ENCODE data around the gene TRABD. TPM values are rescaled to one million over a fixed set of nuclear protein-coding genes. Genes with fewer than 3 reads are reported as not detected.
A peak's percentile ranks its signal among the peaks of the same experiment; 100 is the strongest.

Gene TRABD
- total RNA-seq, 1 experiment from 2014 or later = 55.7 TPM

DNA sequence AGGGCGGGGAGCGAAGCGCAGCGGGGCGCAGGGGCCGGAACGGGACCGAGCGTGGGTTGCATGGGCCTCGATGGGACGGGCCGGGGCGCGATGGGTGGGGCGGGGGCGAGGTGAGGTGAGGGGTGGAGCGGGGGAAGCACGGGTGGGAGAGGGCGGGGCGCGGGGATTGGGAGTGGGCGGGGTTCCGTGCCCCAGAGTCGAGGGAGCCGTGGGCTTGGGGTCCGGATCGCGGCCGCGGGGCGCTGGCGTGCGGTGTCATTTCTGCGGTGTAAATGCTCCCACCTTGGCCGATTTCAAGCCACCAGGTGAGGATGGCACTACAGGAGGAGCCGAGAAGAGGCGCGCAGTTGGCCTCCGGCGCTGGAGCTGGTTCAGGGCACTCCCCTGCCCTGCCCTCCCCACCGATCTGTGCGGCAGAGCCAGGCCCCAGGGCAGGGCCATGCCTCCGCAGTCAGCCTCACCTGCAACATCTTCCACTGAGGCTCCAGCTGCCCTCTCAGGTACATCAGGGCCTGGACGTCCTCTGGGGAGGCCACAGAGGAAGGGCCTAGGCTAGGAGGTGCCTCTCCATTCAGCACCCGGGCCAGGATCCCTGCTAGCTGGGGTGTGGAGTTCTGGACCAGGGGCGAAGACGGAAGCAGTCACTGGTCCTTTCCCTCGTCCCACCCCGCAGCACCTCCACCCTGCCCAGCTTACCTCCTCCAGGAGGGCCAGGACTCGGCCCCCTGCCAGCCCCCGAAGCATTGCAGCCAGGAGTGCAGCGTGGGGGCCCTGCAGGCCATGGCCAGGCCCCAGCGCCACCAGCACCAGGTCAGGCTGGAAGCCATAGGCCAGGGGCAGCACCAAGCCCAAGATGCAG, 59.7 kb downstream of the TRABD start:
- ChIA-PET POLR2A (no interaction called here), CTCF (interaction anchor here (0.6 kb wide), 2 partner anchors 88 to 107 kb away, joined by 4 to 6 read pairs; no protein-coding TSS in a partner anchor)
- intact Hi-C loops (cut with micrococcal nuclease; ENCODE audit: unreplicated experiment) (no loop called here), in situ Hi-C loops (cut with HindIII; ENCODE audit: low pct_unique_long_range_greater_than_20kb, low sequenced_read_pairs) (no loop called here)
- H3K4me3 ChIP-seq (ENCODE audit: low read depth in 2 of 2, low read length in 2 of 2) = peak overlapping the region; percentile 78 to 79
- DNase-seq (ENCODE audit: low read depth, low spot score) = no peak
- H3K36me3 ChIP-seq (ENCODE audit: control insufficient read depth, insufficient read depth, low read length) = no peaks in the 10 kb centered on the region; the same call in 1 of the 2 replicates
- H3K27me3 ChIP-seq (ENCODE audit: control insufficient read depth, insufficient read depth, low read length) = no peaks in the 10 kb centered on the region
- H3K4me1 ChIP-seq (ENCODE audit: control insufficient read depth, insufficient read depth, low read length) = peaks cover 10% of the 10 kb centered on the region; the same call in 1 of the 2 replicates
- H3K27ac ChIP-seq (ENCODE audit: low read length) = peak overlapping the region; percentile 84
- TF ChIP-seq POLR2AphosphoS5 (IDR thresholded peaks at IDR 0.05; ENCODE audit: low read depth, low read length) = no peak; the same call in 1 of the 2 replicates
- TF ChIP-seq REST (IDR thresholded peaks at IDR 0.05; ENCODE audit: insufficient read depth in 1 of 2, low read depth in 2 of 2, low read length in 1 of 2) = no peak
- no peak for TF ChIP-seq TCF7L2 (IDR thresholded peaks at IDR 0.05; ENCODE audit: low read depth, low read length)
- TF ChIP-seq, protein P1, sequence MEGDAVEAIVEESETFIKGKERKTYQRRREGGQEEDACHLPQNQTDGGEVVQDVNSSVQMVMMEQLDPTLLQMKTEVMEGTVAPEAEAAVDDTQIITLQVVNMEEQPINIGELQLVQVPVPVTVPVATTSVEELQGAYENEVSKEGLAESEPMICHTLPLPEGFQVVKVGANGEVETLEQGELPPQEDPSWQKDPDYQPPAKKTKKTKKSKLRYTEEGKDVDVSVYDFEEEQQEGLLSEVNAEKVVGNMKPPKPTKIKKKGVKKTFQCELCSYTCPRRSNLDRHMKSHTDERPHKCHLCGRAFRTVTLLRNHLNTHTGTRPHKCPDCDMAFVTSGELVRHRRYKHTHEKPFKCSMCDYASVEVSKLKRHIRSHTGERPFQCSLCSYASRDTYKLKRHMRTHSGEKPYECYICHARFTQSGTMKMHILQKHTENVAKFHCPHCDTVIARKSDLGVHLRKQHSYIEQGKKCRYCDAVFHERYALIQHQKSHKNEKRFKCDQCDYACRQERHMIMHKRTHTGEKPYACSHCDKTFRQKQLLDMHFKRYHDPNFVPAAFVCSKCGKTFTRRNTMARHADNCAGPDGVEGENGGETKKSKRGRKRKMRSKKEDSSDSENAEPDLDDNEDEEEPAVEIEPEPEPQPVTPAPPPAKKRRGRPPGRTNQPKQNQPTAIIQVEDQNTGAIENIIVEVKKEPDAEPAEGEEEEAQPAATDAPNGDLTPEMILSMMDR (IDR thresholded peaks at IDR 0.05) = no peak
- no peak for TF ChIP-seq SIN3A (IDR thresholded peaks at IDR 0.05; ENCODE audit: borderline replicate concordance, insufficient read depth, low read depth, low read length)
- BruUV-seq (replicated peaks) = no TSS peak
- no peaks in the 10 kb centered on the region for H3K9me3 ChIP-seq (ENCODE audit: control insufficient read depth, insufficient read depth, low read depth, low read length)
- ATAC-seq = peak; percentile 44

- ChIA-PET CTCF (interaction anchor here (0.7 kb wide), 1 partner anchor 14 kb away, joined by 5 read pairs; no protein-coding TSS in a partner anchor), POLR2A (no interaction called here)
- H3K27me3 ChIP-seq (ENCODE audit: control insufficient read depth, insufficient read depth, low read length) = no peaks in the 10 kb centered on the region
- TF ChIP-seq, protein P1 (IDR thresholded peaks at IDR 0.05) = peak; percentile 18; the same call in 1 of the 2 replicates
- TF ChIP-seq TCF7L2 (IDR thresholded peaks at IDR 0.05; ENCODE audit: low read depth, low read length) = no peak
- no peak overlapping the region for H3K4me3 ChIP-seq (ENCODE audit: low read depth in 2 of 2, low read length in 2 of 2)
- in situ Hi-C loops (cut with HindIII; ENCODE audit: low pct_unique_long_range_greater_than_20kb, low sequenced_read_pairs) = no loop called here
- no peaks in the 10 kb centered on the region; the same call in 1 of the 2 replicates for H3K36me3 ChIP-seq (ENCODE audit: control insufficient read depth, insufficient read depth, low read length)
- no peaks in the 10 kb centered on the region for H3K9me3 ChIP-seq (ENCODE audit: control insufficient read depth, insufficient read depth, low read depth, low read length)
- ATAC-seq = no peak
- H3K4me1 ChIP-seq (ENCODE audit: control insufficient read depth, insufficient read depth, low read length) = peaks cover 11% of the 10 kb centered on the region; the same call in 1 of the 2 replicates
- intact Hi-C loops (cut with micrococcal nuclease; ENCODE audit: unreplicated experiment) = no loop called here
- H3K27ac ChIP-seq (ENCODE audit: low read length) = no peak overlapping the region
- no TSS peak for BruUV-seq (replicated peaks)
- DNase-seq (ENCODE audit: low read depth, low spot score) = no peak
Observed at GRCh38 chr22:50246242-50247175, 60.8 kb downstream of the TRABD start.
